ENCODE data around the gene DNAJC27. TPM values are rescaled to one million over a fixed set of nuclear protein-coding genes. Genes with fewer than 3 reads are reported as not detected.

DNAJC27 gene
- total RNA-seq, 1 experiment from 2014 or later = 4.6 TPM

DNA sequence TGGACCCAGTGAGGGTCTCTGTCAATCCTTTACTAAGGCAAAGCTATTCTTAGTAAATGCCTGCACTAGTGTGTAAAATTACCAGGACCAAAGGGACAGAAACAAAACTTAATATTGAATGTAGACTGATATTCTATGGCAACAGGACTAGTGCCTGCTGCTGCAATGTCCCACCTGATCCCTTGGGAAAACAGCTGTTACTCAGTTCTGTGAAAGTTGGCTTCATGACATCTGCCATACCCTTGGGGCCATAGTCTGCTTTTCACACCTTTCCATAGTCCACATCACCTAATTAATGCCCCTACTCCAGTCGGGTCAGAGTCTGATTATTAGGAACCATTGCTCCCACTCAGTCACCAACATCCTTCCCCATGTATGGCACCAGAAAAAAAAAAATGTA, 14.5 kb downstream of the DNAJC27 start:
- intact Hi-C loops (cut with micrococcal nuclease) = no loop called here
- Histone ChIP-seq H3K36me3 (ENCODE audit: control insufficient read depth in 1 of 2, insufficient read depth in 2 of 2, low read length in 2 of 2) (peaks cover 14 to 15% of the 10 kb centered on the region in 2 experiments; a peak in 3 of 4 replicates), H4K20me1 (ENCODE audit: insufficient read depth) (no peaks in the 10 kb centered on the region), H3K9ac (ENCODE audit: low read length) (no peak overlapping the region), H3K9me2 (ENCODE audit: insufficient read depth) (no peaks in the 10 kb centered on the region), H2AFZ (ENCODE audit: low read depth, low read length, poor library complexity, severe bottlenecking) (no peak overlapping the region), H3K9me3 (ENCODE audit: control insufficient read depth in 1 of 2, insufficient read depth in 1 of 2, low read depth in 1 of 2, low read length in 2 of 2) (peaks cover 0 to 5% of the 10 kb centered on the region in 2 experiments; a peak in 2 of 4 replicates), H3K4me3 (replicated peaks in 1 of 2; ENCODE audit: low read depth in 1 of 2, low read length in 2 of 2) (no peak overlapping the region), H3K4me1 (ENCODE audit: control insufficient read depth in 1 of 2, insufficient read depth in 2 of 2, low read length in 2 of 2) (no peaks in the 10 kb centered on the region), H3K27ac (ENCODE audit: low read depth, low read length) (no peak overlapping the region), H3K27me3 (ENCODE audit: insufficient read depth, low read length) (no peaks in the 10 kb centered on the region), H3K4me2 (ENCODE audit: low read length) (no peak overlapping the region), H3K79me2 (ENCODE audit: insufficient read depth, low read length) (no peaks in the 10 kb centered on the region)
- ATAC-seq (no peak), DNase-seq (ENCODE audit: low read depth, low spot score) (no peak)
- no TSS peak for BruUV-seq (replicated peaks)
- ChIA-PET POLR2A (no interaction called here), RAD21 (ENCODE audit: low non-redundant PET in 1 of 2, low total read pairs in 2 of 2, uncharacterized antibody in 2 of 2, unreplicated experiment in 2 of 2) (no interaction called here), CTCF (interaction anchor here (1.1 kb wide), 1 partner anchor 18 kb away, joined by 4 read pairs; no protein-coding TSS in a partner anchor)
- TF ChIP-seq CEBPB (IDR thresholded peaks at IDR 0.05; ENCODE audit: low read depth) = no peak
- TF ChIP-seq FOSL1 (IDR thresholded peaks at IDR 0.05; ENCODE audit: low read depth) = no peak
- no peak for TF ChIP-seq YY1 (IDR thresholded peaks at IDR 0.05; ENCODE audit: extremely low read depth, insufficient replicate concordance, low read depth, low read length)
- TF ChIP-seq, protein P1, sequence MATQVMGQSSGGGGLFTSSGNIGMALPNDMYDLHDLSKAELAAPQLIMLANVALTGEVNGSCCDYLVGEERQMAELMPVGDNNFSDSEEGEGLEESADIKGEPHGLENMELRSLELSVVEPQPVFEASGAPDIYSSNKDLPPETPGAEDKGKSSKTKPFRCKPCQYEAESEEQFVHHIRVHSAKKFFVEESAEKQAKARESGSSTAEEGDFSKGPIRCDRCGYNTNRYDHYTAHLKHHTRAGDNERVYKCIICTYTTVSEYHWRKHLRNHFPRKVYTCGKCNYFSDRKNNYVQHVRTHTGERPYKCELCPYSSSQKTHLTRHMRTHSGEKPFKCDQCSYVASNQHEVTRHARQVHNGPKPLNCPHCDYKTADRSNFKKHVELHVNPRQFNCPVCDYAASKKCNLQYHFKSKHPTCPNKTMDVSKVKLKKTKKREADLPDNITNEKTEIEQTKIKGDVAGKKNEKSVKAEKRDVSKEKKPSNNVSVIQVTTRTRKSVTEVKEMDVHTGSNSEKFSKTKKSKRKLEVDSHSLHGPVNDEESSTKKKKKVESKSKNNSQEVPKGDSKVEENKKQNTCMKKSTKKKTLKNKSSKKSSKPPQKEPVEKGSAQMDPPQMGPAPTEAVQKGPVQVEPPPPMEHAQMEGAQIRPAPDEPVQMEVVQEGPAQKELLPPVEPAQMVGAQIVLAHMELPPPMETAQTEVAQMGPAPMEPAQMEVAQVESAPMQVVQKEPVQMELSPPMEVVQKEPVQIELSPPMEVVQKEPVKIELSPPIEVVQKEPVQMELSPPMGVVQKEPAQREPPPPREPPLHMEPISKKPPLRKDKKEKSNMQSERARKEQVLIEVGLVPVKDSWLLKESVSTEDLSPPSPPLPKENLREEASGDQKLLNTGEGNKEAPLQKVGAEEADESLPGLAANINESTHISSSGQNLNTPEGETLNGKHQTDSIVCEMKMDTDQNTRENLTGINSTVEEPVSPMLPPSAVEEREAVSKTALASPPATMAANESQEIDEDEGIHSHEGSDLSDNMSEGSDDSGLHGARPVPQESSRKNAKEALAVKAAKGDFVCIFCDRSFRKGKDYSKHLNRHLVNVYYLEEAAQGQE (IDR thresholded peaks at IDR 0.05; ENCODE audit: low read depth) = no peak
- no peak for TF ChIP-seq RAD21 (IDR thresholded peaks at IDR 0.05; ENCODE audit: low read depth)
- no peak for TF ChIP-seq ELF1 (IDR thresholded peaks at IDR 0.05; ENCODE audit: borderline replicate concordance, low read depth)
- TF ChIP-seq, protein P2, sequence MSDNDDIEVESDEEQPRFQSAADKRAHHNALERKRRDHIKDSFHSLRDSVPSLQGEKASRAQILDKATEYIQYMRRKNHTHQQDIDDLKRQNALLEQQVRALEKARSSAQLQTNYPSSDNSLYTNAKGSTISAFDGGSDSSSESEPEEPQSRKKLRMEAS (IDR thresholded peaks at IDR 0.05) = no peak
- no peak for TF ChIP-seq ZFX (IDR thresholded peaks at IDR 0.05)
- no peak for TF ChIP-seq CBX3 (IDR thresholded peaks at IDR 0.05; ENCODE audit: low read depth)
- no peak for TF ChIP-seq JUND (IDR thresholded peaks at IDR 0.05)
- TF ChIP-seq POLR2A (IDR thresholded peaks at IDR 0.05; ENCODE audit: borderline replicate concordance, extremely low read depth, insufficient read depth, insufficient read length) = no peak
- no peak for TF ChIP-seq TCF7L2 (IDR thresholded peaks at IDR 0.05; ENCODE audit: borderline replicate concordance, extremely low read depth, insufficient read depth, insufficient read length)
- no peak for TF ChIP-seq EGR1 (IDR thresholded peaks at IDR 0.05; ENCODE audit: low read depth)
- no peak for TF ChIP-seq POLR2AphosphoS5 (IDR thresholded peaks at IDR 0.05; ENCODE audit: low read depth, low read length)
- TF ChIP-seq EZH2phosphoT487 (IDR thresholded peaks at IDR 0.05; ENCODE audit: borderline replicate concordance) = no peak
- TF ChIP-seq SP1 (IDR thresholded peaks at IDR 0.05; ENCODE audit: low read depth) = no peak
- TF ChIP-seq SIN3A (IDR thresholded peaks at IDR 0.05; ENCODE audit: low read depth) = no peak
- no peak for TF ChIP-seq SRF (IDR thresholded peaks at IDR 0.05; ENCODE audit: low read depth)
- TF ChIP-seq EZH2 (IDR thresholded peaks at IDR 0.05) = no peak

All from HCT116 (cell line).